Neutrophil (primary cell): ENCODE results near the gene RAB3IL1.

Experiments used
- H3K27ac ChIP-seq: fragments of 200-600 bp; sonication (generic); 2 replicates; pipeline ENCODE4 v1.5.1; 2016; ENCODE audit warnings: mild to moderate bottlenecking, moderate library complexity
- H3K27me3 ChIP-seq: fragments of 200-600 bp; sonication (generic); 2 replicates; pipeline ENCODE4 v1.6.0; 2016; ENCODE audit warnings: mild to moderate bottlenecking
- H3K36me3 ChIP-seq: fragments of 200-600 bp; sonication (generic); 2 replicates; pipeline ENCODE4 v1.5.1; 2017
- H3K4me1 ChIP-seq, 2 experiments: fragments of 200-600 bp in 1 of 2; sonication (generic) in 1 of 2; 1 replicate in 1 of 2; 2 replicates in 1 of 2; pipeline versions ENCODE4 v1.5.1 to v1.6.1; 2013 to 2016; ENCODE audit warnings: low read depth in 1 of 2, low read length in 1 of 2, mild to moderate bottlenecking in 1 of 2, moderate library complexity in 1 of 2; ENCODE audit not compliant: control insufficient read depth in 1 of 2, insufficient read depth in 1 of 2
- H3K4me3 ChIP-seq, 2 experiments: fragments of 200-600 bp in 1 of 2; sonication (generic) in 1 of 2; 1 replicate in 1 of 2; 2 replicates in 1 of 2; pipeline ENCODE4 v1.5.1; 2013 to 2016; ENCODE audit warnings: low read depth in 1 of 2, low read length in 1 of 2, mild to moderate bottlenecking in 1 of 2, moderate library complexity in 1 of 2
- H3K9me3 ChIP-seq: fragments of 200-600 bp; sonication (generic); 2 replicates; pipeline ENCODE4 v1.5.1; 2016
- CTCF ChIP-seq: fragments of 200-600 bp; sonication (generic); IDR thresholded peaks from 2 replicates; pipeline ENCODE4 v1.5.1; 2016; ENCODE audit warnings: antibody characterized with exemption

The RAB3IL1 gene

DNA sequence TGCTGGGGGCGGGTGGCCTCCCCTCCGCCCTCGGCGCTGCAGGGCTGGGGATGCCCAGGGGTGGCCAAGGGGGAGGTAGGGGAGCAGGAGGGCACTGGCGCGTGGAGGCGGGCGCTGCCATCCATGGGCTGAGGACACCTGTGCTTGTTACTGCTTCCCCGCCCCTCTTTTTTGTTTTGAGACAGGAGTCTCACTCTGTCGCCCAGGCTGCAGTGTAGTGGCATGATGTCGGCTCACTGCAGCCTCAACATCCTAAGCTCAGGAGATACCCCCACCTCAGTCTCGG lies 25.3 kb downstream of the RAB3IL1 start:
- Histone ChIP-seq H3K27ac (peak overlapping the region; percentile 39), H3K4me3 (peak overlapping the region; percentile 81 to 97), H3K36me3 (no peaks in the 10 kb centered on the region), H3K27me3 (peaks cover 53% of the 10 kb centered on the region), H3K4me1 (peaks cover 23 to 25% of the 10 kb centered on the region in 2 experiments), H3K9me3 (no peaks in the 10 kb centered on the region)
- TF ChIP-seq CTCF = no peak

GRCh38 chr11:61891331-61892084 lies 25.9 kb downstream of the RAB3IL1 start, which contains the start of gene FADS3:
Gene FADS3, minus strand, starts transcription at chr11:61891545. Its CDS starts 164 bp downstream, at chr11:61891381.
- H3K27me3 ChIP-seq = peaks cover 54% of the 10 kb centered on the region
- H3K9me3 ChIP-seq = no peaks in the 10 kb centered on the region
- H3K4me1 ChIP-seq = peaks cover 23 to 25% of the 10 kb centered on the region in 2 experiments
- peak within 1 kb of the TSS; percentile 81 to 97 for H3K4me3 ChIP-seq
- peak within 1 kb of the TSS; percentile 39 for H3K27ac ChIP-seq
- no peak for TF ChIP-seq CTCF
- H3K36me3 ChIP-seq = no peaks in the 10 kb centered on the region

DNA sequence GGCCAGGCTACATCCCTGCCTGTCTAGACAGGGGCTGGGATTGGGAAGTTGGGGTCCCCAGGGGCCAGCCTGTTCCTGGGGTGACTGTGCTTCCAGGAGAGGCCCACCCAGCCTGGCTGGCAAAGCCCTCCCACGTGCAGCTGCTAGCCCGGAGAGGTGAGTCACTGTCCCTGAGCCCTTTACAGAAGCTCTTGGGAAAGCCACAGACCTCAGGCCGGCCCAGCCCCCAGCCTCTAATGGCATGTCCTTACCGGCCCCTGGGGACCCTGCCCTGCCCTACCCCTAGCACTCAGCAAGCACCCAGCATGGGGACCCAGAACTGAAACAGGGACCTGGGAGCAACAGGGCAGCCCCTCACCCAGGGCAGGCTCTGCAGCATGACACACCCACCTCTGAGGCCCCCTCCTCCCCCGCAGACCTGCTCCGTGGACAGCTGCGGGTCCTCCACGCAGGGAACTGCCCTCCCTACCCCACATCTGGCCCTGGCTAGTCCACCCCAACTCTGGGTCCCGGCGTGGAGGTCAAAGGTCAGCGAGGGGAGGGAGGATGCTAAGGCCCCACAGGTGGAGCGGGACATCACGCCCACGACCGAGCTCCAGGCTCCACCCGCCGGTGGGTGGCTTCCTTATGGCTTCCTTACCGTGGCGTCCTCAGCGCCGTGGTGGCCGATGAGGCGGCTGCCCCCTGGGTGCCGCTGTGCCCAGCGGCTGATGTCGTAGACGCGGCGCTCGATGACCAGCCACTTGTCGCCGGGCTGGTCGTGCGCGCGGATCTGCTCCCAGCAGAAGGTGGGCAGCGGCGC lies 26.6 kb downstream of the RAB3IL1 start:
- peak overlapping the region; percentile 81 to 97 for H3K4me3 ChIP-seq
- TF ChIP-seq CTCF = no peak
- no peaks in the 10 kb centered on the region for H3K9me3 ChIP-seq
- H3K27ac ChIP-seq = peak overlapping the region; percentile 39
- H3K4me1 ChIP-seq = peaks cover 22 to 25% of the 10 kb centered on the region in 2 experiments
- H3K27me3 ChIP-seq = peaks cover 54% of the 10 kb centered on the region
- H3K36me3 ChIP-seq = no peaks in the 10 kb centered on the region

- H3K4me1 ChIP-seq = peaks cover 13 to 17% of the 10 kb centered on the region in 2 experiments
- H3K9me3 ChIP-seq = no peaks in the 10 kb centered on the region
- no peak overlapping the region for H3K4me3 ChIP-seq
- TF ChIP-seq CTCF = no peak
- H3K27ac ChIP-seq = no peak overlapping the region
- H3K27me3 ChIP-seq = peaks cover 54% of the 10 kb centered on the region
- no peaks in the 10 kb centered on the region for H3K36me3 ChIP-seq
Measured at GRCh38 chr11:61889831-61890230, 27.5 kb downstream of the RAB3IL1 start.

- Histone ChIP-seq H3K27me3 (peaks cover 49% of the 10 kb centered on the region), H3K36me3 (no peaks in the 10 kb centered on the region), H3K4me3 (no peak overlapping the region), H3K9me3 (no peaks in the 10 kb centered on the region), H3K27ac (no peak overlapping the region), H3K4me1 (peaks cover 10 to 13% of the 10 kb centered on the region in 2 experiments)
- no peak for TF ChIP-seq CTCF
Measured at GRCh38 chr11:61888590-61888989, 28.8 kb downstream of the RAB3IL1 start.
